HEK293 (cell line): ENCODE results near the gene ZCCHC3.
A peak's percentile ranks its signal among the peaks of the same experiment; 100 is the strongest.

Experiments
- CTCF ChIA-PET: fragments of 350-600 bp; formaldehyde crosslinking; extraction: SDS; loops from one replicate; lab custom pipeline; 2021; ENCODE audit warnings: antibody characterized with exemption; lab: Yijun Ruan, JAX
- POLR2A ChIA-PET: fragments of 300-600 bp; formaldehyde crosslinking; extraction: SDS; loops from one replicate; lab custom pipeline; 2020; ENCODE audit warnings: antibody characterized with exemption, inconsistent platforms; lab: Yijun Ruan, JAX
- H3K27ac ChIP-seq: fragments of 200-500 bp; sonication (Bioruptor generic); 2 replicates; pipeline ENCODE4 v1.5.1; 2014; ENCODE audit warnings: low read depth, low read length, control low read depth, inconsistent platforms; ENCODE audit errors: extremely low read depth
- H3K36me3 ChIP-seq, 2 experiments: fragments of 200-500 bp in 1 of 2; sonication (Bioruptor generic) in 1 of 2; 1 replicate in 1 of 2; 2 replicates in 1 of 2; pipeline ENCODE4 v1.5.1; 2014 to 2017; ENCODE audit warnings: inconsistent platforms in 2 of 2, low read length in 2 of 2; ENCODE audit not compliant: control insufficient read depth in 2 of 2, insufficient read depth in 1 of 2
- H3K4me1 ChIP-seq: fragments of 200-500 bp; sonication (Bioruptor generic); 2 replicates; pipeline ENCODE4 v1.5.1; 2014; ENCODE audit warnings: mild to moderate bottlenecking, low read length, inconsistent platforms; ENCODE audit not compliant: control insufficient read depth, insufficient read depth
- H3K4me3 ChIP-seq: 2 replicates; pipeline ENCODE4 v1.5.1; 2011; ENCODE audit warnings: low read depth, mild to moderate bottlenecking, control low read depth, low read length, moderate library complexity
- H3K9me3 ChIP-seq: fragments of 200-500 bp; sonication (Bioruptor generic); 2 replicates; pipeline ENCODE4 v1.5.1; 2014; ENCODE audit warnings: low read depth, low read length, inconsistent platforms; ENCODE audit not compliant: control insufficient read depth, insufficient read depth
- GLI4 ChIP-seq: fragments of 450-650 bp; formaldehyde crosslinking; IDR thresholded peaks from 2 replicates; pipeline ENCODE4 v1.5.1; 2016; ENCODE audit warnings: missing biosample characterization, missing genetic modification characterization
- HOXC10 ChIP-seq: sonication (generic); formaldehyde crosslinking; IDR thresholded peaks from 2 replicates; pipeline ENCODE4 v1.8.1; 2023; ENCODE audit warnings: mild to moderate bottlenecking, missing genetic modification reagents
- OSR2 ChIP-seq: fragments of 450-650 bp; formaldehyde crosslinking; IDR thresholded peaks from 2 replicates; pipeline ENCODE4 v1.5.1; 2016; ENCODE audit warnings: missing biosample characterization, missing genetic modification characterization
- PRDM1 ChIP-seq: fragments of 450-650 bp; formaldehyde crosslinking; IDR thresholded peaks from 2 replicates; pipeline ENCODE4; 2016; ENCODE audit warnings: missing biosample characterization, missing genetic modification characterization
- RBAK ChIP-seq: fragments of 450-650 bp; formaldehyde crosslinking; IDR thresholded peaks from 2 replicates; pipeline ENCODE4 v1.5.1; 2016; ENCODE audit warnings: missing biosample characterization, missing genetic modification characterization
- WT1 ChIP-seq: fragments of 450-650 bp; formaldehyde crosslinking; IDR thresholded peaks from 2 replicates; pipeline ENCODE4 v1.5.1; 2016; ENCODE audit warnings: missing biosample characterization, missing genetic modification characterization
- ZBTB6 ChIP-seq: fragments of 450-650 bp; formaldehyde crosslinking; IDR thresholded peaks from 2 replicates; pipeline ENCODE4 v1.5.1; 2017; ENCODE audit warnings: missing biosample characterization, missing genetic modification characterization
- ZBTB8A ChIP-seq: fragments of 450-650 bp; formaldehyde crosslinking; IDR thresholded peaks from 2 replicates; pipeline ENCODE4 v1.5.1; 2016; ENCODE audit warnings: missing biosample characterization, missing genetic modification characterization
- ZFP41 ChIP-seq: fragments of 450-650 bp; formaldehyde crosslinking; IDR thresholded peaks from 2 replicates; pipeline ENCODE4 v1.5.1; 2016; ENCODE audit warnings: missing biosample characterization, missing genetic modification characterization, borderline replicate concordance
- ZNF146 ChIP-seq: fragments of 450-650 bp; formaldehyde crosslinking; IDR thresholded peaks from 2 replicates; pipeline ENCODE4 v1.5.1; 2016; ENCODE audit warnings: missing biosample characterization, missing genetic modification characterization
- ZNF169 ChIP-seq: fragments of 450-650 bp; formaldehyde crosslinking; IDR thresholded peaks from 2 replicates; pipeline ENCODE4 v1.5.1; 2016; ENCODE audit warnings: missing biosample characterization, missing genetic modification characterization
- ZNF302 ChIP-seq: fragments of 450-650 bp; formaldehyde crosslinking; IDR thresholded peaks from 2 replicates; pipeline ENCODE4 v1.5.1; 2016; ENCODE audit warnings: missing biosample characterization, missing genetic modification characterization, low read depth
- ZNF362 ChIP-seq: fragments of 450-650 bp; formaldehyde crosslinking; IDR thresholded peaks from 2 replicates; pipeline ENCODE4 v1.5.1; 2016; ENCODE audit warnings: missing biosample characterization, missing genetic modification characterization
- ZNF366 ChIP-seq: fragments of 450-650 bp; formaldehyde crosslinking; conservative IDR thresholded peaks from 2 replicates; pipeline ENCODE4 v1.5.1; 2016; ENCODE audit warnings: missing biosample characterization, missing genetic modification characterization
- ZNF518A ChIP-seq: fragments of 450-650 bp; formaldehyde crosslinking; conservative IDR thresholded peaks from 2 replicates; pipeline ENCODE4 v1.5.1; 2016; ENCODE audit warnings: low read depth, missing biosample characterization, missing genetic modification characterization
- ZNF701 ChIP-seq: fragments of 450-650 bp; formaldehyde crosslinking; IDR thresholded peaks from 2 replicates; pipeline ENCODE4 v1.5.1; 2016; ENCODE audit warnings: missing biosample characterization, missing genetic modification characterization
- ZSCAN4 ChIP-seq: fragments of 450-650 bp; formaldehyde crosslinking; IDR thresholded peaks from 2 replicates; pipeline ENCODE4 v1.5.1; 2017; ENCODE audit warnings: missing biosample characterization, missing genetic modification characterization
- TF ChIP-seq, protein P1 (sequence below): fragments of 450-650 bp; formaldehyde crosslinking; IDR thresholded peaks from 2 replicates; pipeline ENCODE4; 2016; ENCODE audit warnings: missing biosample characterization, missing genetic modification characterization

ZCCHC3 gene

GRCh38 chr20:273884-274283 lies 23.5 kb upstream of the ZCCHC3 start:
- CTCF ChIA-PET = no interaction called here
- Histone ChIP-seq H3K4me3 (no peak overlapping the region), H3K27ac (no peak overlapping the region), H3K36me3 (peaks cover 0 to 24% of the 10 kb centered on the region in 2 experiments; a peak in 2 of 3 replicates)
- TF ChIP-seq ZNF518A (tag by site-specific recombination) (no peak), PRDM1 (tag by site-specific recombination) (0 out of 2 replicates have a peak, but pooled peaks have one; percentile 7), ZNF366 (tag by site-specific recombination) (peak; percentile 31; the same call in 1 of the 2 replicates)
- TF ChIP-seq, all 188 proteins: peak for 2
- no peaks in the 10 kb centered on the region for H3K9me3 ChIP-seq
- no peaks in the 10 kb centered on the region for H3K4me1 ChIP-seq
- POLR2A ChIA-PET = interaction anchor here (0.7 kb wide), 2 partner anchors 10 to 51 kb away, joined by 3 to 4 read pairs; partner anchors contain the start of gene SOX12

DNA sequence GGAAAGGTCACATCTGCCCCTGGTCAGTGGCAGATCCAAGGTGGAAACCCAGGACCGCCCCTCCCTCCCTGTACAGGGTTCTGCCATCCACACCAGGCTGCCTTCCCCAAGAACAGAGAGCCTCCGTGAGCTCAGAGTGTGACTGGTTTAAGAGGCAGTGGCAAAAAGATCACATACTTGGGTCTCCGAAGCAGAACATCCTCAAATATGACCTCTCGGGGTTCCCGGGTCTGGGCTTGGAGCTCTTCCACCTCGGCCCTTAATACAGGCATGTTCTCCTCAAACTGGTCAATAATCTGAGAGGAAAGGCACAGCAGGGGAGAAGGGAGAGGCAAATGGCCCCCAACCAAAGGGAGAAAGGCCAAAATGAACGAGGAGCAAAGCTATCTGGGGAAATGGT lies 21.6 kb upstream of the ZCCHC3 start:
- CTCF ChIA-PET = interaction anchor here (0.7 to 1.9 kb wide), 2 partner anchors 10 to 96 kb away, joined by 3 to 4 read pairs; no protein-coding TSS in a partner anchor

DNA sequence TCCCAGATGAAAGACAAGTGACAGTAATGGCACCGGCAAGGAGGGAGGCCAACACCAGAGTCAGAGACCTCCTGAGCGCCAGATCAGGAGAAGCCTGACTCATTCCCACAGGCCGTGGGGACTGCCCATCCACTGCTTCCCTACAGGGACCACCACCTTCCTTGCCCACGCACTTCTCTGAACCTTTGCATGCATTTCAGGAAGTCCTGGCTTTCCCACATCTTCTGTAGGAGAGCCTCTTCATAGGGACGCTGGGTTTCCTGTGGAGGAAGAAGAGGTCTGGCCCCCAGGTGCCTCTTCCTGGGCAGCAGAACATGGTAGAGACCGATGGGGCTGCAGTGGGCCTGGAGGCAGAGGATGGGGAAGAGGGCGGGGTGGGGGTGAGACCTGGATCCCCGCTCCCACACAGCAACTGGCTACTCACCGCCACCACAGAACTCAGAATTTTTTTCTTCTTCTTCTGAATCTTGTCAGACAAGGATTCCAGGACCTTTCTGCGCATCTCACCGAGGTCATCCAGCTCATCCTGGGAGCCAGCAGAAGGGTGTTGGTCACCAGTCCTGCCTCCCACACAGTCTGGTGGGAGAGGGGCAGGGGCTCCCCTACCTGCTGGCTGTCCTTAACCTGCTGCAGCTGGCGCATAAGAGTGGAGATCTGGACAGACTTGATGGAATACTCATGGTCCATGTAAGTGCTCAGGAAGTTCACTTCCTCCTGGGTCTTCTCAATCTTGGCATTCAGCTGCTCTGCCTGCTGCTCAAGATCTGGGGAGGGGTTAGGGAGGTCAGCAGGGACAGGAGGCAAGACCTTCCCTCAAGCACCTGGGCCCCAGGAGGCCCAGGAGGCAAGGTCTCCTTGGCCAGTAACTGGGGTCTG lies 20.5 kb upstream of the ZCCHC3 start:
- H3K27ac ChIP-seq = no peak overlapping the region

More for the DNA sequence above, 21.6 kb upstream of the ZCCHC3 start:
- TF ChIP-seq ZNF146 (tag by site-specific recombination) = no peak
- no peaks in the 10 kb centered on the region for H3K9me3 ChIP-seq
- POLR2A ChIA-PET = no interaction called here
- H3K36me3 ChIP-seq = peaks cover 3 to 34% of the 10 kb centered on the region in 2 experiments; a peak in 2 of 3 replicates
- H3K27ac ChIP-seq = no peak overlapping the region
- no peak overlapping the region for H3K4me3 ChIP-seq
- no peaks in the 10 kb centered on the region for H3K4me1 ChIP-seq

More for the DNA sequence above, 20.5 kb upstream of the ZCCHC3 start:
- CTCF ChIA-PET = interaction anchor here (0.6 to 1.6 kb wide), 2 partner anchors 53 to 73 kb away, joined by 3 to 5 read pairs; no protein-coding TSS in a partner anchor
- Histone ChIP-seq H3K36me3 (peaks cover 8 to 40% of the 10 kb centered on the region in 2 experiments; a peak in 2 of 3 replicates), H3K4me3 (no peak overlapping the region), H3K9me3 (no peaks in the 10 kb centered on the region), H3K4me1 (no peaks in the 10 kb centered on the region)
- POLR2A ChIA-PET = no interaction called here
- no peak for TF ChIP-seq WT1
- no peak for TF ChIP-seq ZNF362 (tag by site-specific recombination)
- no peak for TF ChIP-seq RBAK
- TF ChIP-seq ZNF169 (tag by site-specific recombination) = no peak
- TF ChIP-seq ZBTB8A (tag by site-specific recombination) = no peak
- TF ChIP-seq ZNF302 (tag by site-specific recombination) = no peak
- TF ChIP-seq ZFP41 (tag by site-specific recombination) = no peak
- no peak for TF ChIP-seq ZSCAN4 (tag by site-specific recombination)
- TF ChIP-seq, protein P1, sequence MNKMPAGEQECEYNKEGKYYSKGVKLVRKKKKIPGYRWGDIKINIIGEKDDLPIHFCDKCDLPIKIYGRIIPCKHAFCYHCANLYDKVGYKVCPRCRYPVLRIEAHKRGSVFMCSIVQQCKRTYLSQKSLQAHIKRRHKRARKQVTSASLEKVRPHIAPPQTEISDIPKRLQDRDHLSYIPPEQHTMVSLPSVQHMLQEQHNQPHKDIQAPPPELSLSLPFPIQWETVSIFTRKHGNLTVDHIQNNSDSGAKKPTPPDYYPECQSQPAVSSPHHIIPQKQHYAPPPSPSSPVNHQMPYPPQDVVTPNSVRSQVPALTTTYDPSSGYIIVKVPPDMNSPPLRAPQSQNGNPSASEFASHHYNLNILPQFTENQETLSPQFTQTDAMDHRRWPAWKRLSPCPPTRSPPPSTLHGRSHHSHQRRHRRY (tag by site-specific recombination) = no peak
- TF ChIP-seq GLI4 (tag by site-specific recombination) = no peak
- no peak for TF ChIP-seq ZNF701 (tag by site-specific recombination)
- no peak for TF ChIP-seq OSR2
- TF ChIP-seq HOXC10 (CRISPR knock-in tag) = no peak
- TF ChIP-seq ZBTB6 (tag by site-specific recombination) = no peak
